ENCODE data around the gene GARIN5A. TPM values are rescaled to one million over a fixed set of nuclear protein-coding genes. Genes with fewer than 3 reads are reported as not detected.
A peak's percentile ranks its signal among the peaks of the same experiment; 100 is the strongest.

Gene GARIN5A
- total and polyA plus RNA-seq, 10 donors, result 0.42 to 1.4 (median 0.54) TPM; not detected in 6

- 79 to 93% (median 87%) methylated on average over 5 of the region's 5 CpGs for WGBS, 5 donors
- no peak overlapping the region for H3K27ac ChIP-seq
- peaks cover 0 to 50% (median 15%) of the 10 kb centered on the region in 7 donors for H3K27me3 ChIP-seq (replicated peaks in 1 of 7)
- intact Hi-C loops (cut with DNase I; ENCODE audit: low total_unique reads), result no loop called here
- no peak for DNase-seq
- peaks cover 0 to 19% (median 14%) of the 10 kb centered on the region in 6 donors for H3K4me1 ChIP-seq
- TF ChIP-seq POLR2AphosphoS5 (IDR thresholded peaks at IDR 0.05) (no peak), POLR2A (IDR thresholded peaks at IDR 0.05) (no peak)
- TF ChIP-seq, protein P1, sequence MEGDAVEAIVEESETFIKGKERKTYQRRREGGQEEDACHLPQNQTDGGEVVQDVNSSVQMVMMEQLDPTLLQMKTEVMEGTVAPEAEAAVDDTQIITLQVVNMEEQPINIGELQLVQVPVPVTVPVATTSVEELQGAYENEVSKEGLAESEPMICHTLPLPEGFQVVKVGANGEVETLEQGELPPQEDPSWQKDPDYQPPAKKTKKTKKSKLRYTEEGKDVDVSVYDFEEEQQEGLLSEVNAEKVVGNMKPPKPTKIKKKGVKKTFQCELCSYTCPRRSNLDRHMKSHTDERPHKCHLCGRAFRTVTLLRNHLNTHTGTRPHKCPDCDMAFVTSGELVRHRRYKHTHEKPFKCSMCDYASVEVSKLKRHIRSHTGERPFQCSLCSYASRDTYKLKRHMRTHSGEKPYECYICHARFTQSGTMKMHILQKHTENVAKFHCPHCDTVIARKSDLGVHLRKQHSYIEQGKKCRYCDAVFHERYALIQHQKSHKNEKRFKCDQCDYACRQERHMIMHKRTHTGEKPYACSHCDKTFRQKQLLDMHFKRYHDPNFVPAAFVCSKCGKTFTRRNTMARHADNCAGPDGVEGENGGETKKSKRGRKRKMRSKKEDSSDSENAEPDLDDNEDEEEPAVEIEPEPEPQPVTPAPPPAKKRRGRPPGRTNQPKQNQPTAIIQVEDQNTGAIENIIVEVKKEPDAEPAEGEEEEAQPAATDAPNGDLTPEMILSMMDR (IDR thresholded peaks at IDR 0.05 in 8 of 11, conservative IDR thresholded peaks at IDR 0.05 in 3 of 11), result no peak
- no peaks in the 10 kb centered on the region for H3K36me3 ChIP-seq
- no peak overlapping the region for H3K4me3 ChIP-seq
- no peaks in the 10 kb centered on the region for H3K9me3 ChIP-seq
These were observed 19.3 kb downstream of the GARIN5A start for GRCh38 chr19:50457300-50457699.

GRCh38 chr19:50455992-50456391 is 20.7 kb downstream of the GARIN5A start:
- Histone ChIP-seq H3K4me3 (no peak overlapping the region), H3K27ac (no peak overlapping the region), H3K27me3 (replicated peaks in 1 of 7) (peaks cover 0 to 42% (median 12%) of the 10 kb centered on the region in 7 donors), H3K36me3 (no peaks in the 10 kb centered on the region), H3K9me3 (no peaks in the 10 kb centered on the region), H3K4me1 (peaks cover 0 to 15% (median 11%) of the 10 kb centered on the region in 6 donors)
- no peak for DNase-seq
- intact Hi-C loops (cut with DNase I; ENCODE audit: low total_unique reads), result no loop called here
- TF ChIP-seq POLR2A (IDR thresholded peaks at IDR 0.05) (no peak), POLR2AphosphoS5 (IDR thresholded peaks at IDR 0.05) (no peak)
- TF ChIP-seq, protein P1 (IDR thresholded peaks at IDR 0.05 in 8 of 11, conservative IDR thresholded peaks at IDR 0.05 in 3 of 11), result peak in 1 of 11 experiments; percentile 4
- 71 to 96% (median 81%) methylated on average over 2 of the region's 2 CpGs for WGBS, 5 donors

- intact Hi-C loops (cut with DNase I; ENCODE audit: low total_unique reads), result no loop called here
- Histone ChIP-seq H3K4me1 (no peaks in the 10 kb centered on the region), H3K27me3 (replicated peaks in 1 of 7) (peaks cover 0 to 21% (median 3%) of the 10 kb centered on the region in 7 donors), H3K9me3 (peaks cover 0 to 1% (median 0%) of the 10 kb centered on the region in 8 donors), H3K27ac (no peak overlapping the region), H3K36me3 (no peaks in the 10 kb centered on the region), H3K4me3 (no peak overlapping the region)
- no peak for DNase-seq
- no peak for TF ChIP-seq POLR2AphosphoS5 (IDR thresholded peaks at IDR 0.05)
- TF ChIP-seq POLR2A (IDR thresholded peaks at IDR 0.05), result no peak
- TF ChIP-seq, protein P1 (IDR thresholded peaks at IDR 0.05 in 8 of 11, conservative IDR thresholded peaks at IDR 0.05 in 3 of 11), result no peak
- 95 to 100% (median 99%) methylated on average over 3 of the region's 3 CpGs for WGBS, 5 donors
These were observed 23.4 kb downstream of the GARIN5A start for GRCh38 chr19:50453243-50453642.

DNA sequence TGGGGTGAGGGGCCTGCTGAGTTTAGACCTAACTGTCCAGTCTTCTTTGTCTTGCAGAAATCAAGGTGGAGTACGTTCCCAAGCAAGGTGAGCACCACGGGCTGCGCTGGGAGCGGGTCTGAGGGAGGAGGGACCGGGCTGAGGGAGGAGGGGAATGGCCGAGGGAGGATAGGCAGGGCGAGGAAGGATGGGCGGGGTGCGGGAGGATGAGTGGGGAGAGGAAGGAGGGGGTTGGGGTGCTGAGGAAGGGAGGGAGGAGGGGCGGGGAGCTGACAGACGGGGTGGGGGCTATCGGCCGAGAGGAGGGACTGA is 25.5 kb downstream of the GARIN5A start:
- Histone ChIP-seq H3K27me3 (replicated peaks in 1 of 7) (peaks cover 0 to 6% (median 0%) of the 10 kb centered on the region in 7 donors), H3K4me1 (no peaks in the 10 kb centered on the region), H3K27ac (no peak overlapping the region), H3K9me3 (peaks cover 0 to 6% (median 0%) of the 10 kb centered on the region in 8 donors), H3K4me3 (no peak overlapping the region), H3K36me3 (no peaks in the 10 kb centered on the region)
- intact Hi-C loops (cut with DNase I; ENCODE audit: low total_unique reads), result no loop called here
- 36 to 62% (median 44%) methylated on average over 11 to 13 of the region's 13 CpGs for WGBS, 5 donors
- no peak for DNase-seq
- TF ChIP-seq POLR2A (IDR thresholded peaks at IDR 0.05), result no peak
- TF ChIP-seq POLR2AphosphoS5 (IDR thresholded peaks at IDR 0.05), result no peak
- TF ChIP-seq, protein P1 (IDR thresholded peaks at IDR 0.05 in 8 of 11, conservative IDR thresholded peaks at IDR 0.05 in 3 of 11), result no peak
